GM12891 (cell line): ENCODE data around the gene ASB3.

Source experiments
- PAX5 ChIP-seq: IDR thresholded peaks from 2 replicates; pipeline ENCODE4 v1.6.1; 2011; ENCODE audit warnings: low read length, moderate library complexity, mild to moderate bottlenecking; ENCODE audit not compliant: insufficient read depth, severe bottlenecking
- POLR2A ChIP-seq: IDR thresholded peaks from 2 replicates; pipeline ENCODE4 v1.6.1; 2011; ENCODE audit warnings: low read depth, low read length, control low read depth
- POLR2AphosphoS5 ChIP-seq: IDR thresholded peaks from 2 replicates; pipeline ENCODE4 v1.6.1; 2011; ENCODE audit warnings: low read depth, low read length, control low read depth
- TAF1 ChIP-seq: IDR thresholded peaks from 2 replicates; pipeline ENCODE4 v1.6.1; 2011; ENCODE audit warnings: low read depth, low read length, control low read depth

DNA sequence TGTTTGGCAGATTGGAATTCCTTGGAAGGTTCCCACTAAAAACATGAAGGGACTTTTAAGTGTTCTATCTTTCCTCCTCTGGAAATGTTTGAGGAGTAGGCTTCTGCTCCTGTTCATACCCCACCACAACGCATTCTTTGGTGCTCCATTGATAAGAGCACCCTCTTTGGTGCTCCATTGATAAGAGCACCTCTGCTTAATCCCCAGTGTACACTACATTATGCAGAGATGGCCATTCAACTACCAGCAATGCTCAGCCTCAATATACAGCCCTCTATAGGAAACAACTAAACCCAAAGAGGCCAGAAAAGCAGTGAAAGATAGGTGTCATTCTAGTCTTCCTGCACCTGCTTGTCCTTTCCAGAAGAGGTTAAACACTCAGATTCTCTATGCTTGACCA lies 21.0 kb downstream of the ASB3 start:
- no peak for TF ChIP-seq POLR2A
- TF ChIP-seq POLR2AphosphoS5 = no peak
- no peak for TF ChIP-seq TAF1
- TF ChIP-seq PAX5 = no peak
